Vagina (tissue), 2 donors: ENCODE data around the gene HSPA14. TPM values are rescaled to one million over a fixed set of nuclear protein-coding genes. Genes with fewer than 3 reads are reported as not detected.

Experiments used
- DNase-seq, 2 donors: peaks; one replicate each; pipeline ENCODE4 v3.0.0-alpha.2; 2017; ENCODE audit errors: extremely low spot score in 2 of 2
- H3K27ac ChIP-seq: fragments of 200-600 bp; sonication (generic); one replicate; pipeline ENCODE4 v1.5.1; 2019
- H3K27me3 ChIP-seq: fragments of 200-600 bp; sonication (generic); one replicate; pipeline ENCODE4 v1.5.1; 2019
- H3K36me3 ChIP-seq, 2 donors: fragments of 200-600 bp; sonication (generic); one replicate each; pipeline ENCODE4 v1.5.1; 2017 to 2019
- H3K4me1 ChIP-seq: fragments of 200-600 bp; sonication (generic); one replicate; pipeline ENCODE4 v1.5.1; 2019
- H3K4me3 ChIP-seq, 2 donors: fragments of 200-600 bp; sonication (generic); 1 replicate in 1 of 2; 2 replicates in 1 of 2; pipeline ENCODE4 v1.5.1; 2016 to 2019
- H3K9me3 ChIP-seq: fragments of 200-600 bp; sonication (generic); one replicate; pipeline ENCODE4 v1.5.1; 2019
- CTCF ChIP-seq, 3 experiments: fragments of 450-650 bp in 2 of 3; fragments of 200-600 bp in 1 of 3; sonication (generic) in 1 of 3; IDR thresholded peaks; one replicate each; pipeline ENCODE4 v1.5.1; 2017 to 2019; ENCODE audit warnings: antibody characterized with exemption in 3 of 3, mild to moderate bottlenecking in 2 of 3, moderate library complexity in 2 of 3
- POLR2A ChIP-seq, 2 donors: fragments of 450-650 bp; IDR thresholded peaks; one replicate each; pipeline ENCODE4 v1.6.1; 2017; ENCODE audit warnings: antibody characterized with exemption in 2 of 2, mild to moderate bottlenecking in 2 of 2, moderate library complexity in 2 of 2
- POLR2AphosphoS5 ChIP-seq, 2 donors: sonication (generic); formaldehyde crosslinking; IDR thresholded peaks; one replicate each; pipeline ENCODE4 v1.9.0; 2017; ENCODE audit warnings: antibody characterized with exemption in 2 of 2, mild to moderate bottlenecking in 2 of 2, low read depth in 1 of 2; ENCODE audit not compliant: insufficient read depth in 1 of 2
- intact Hi-C: fragments of 100-400 bp; cut with DNase I; formaldehyde crosslinking; loops from one replicate; pipeline ENCODE4 v1.15.1; 2023
- total RNA-seq: library from RNA; depleted of rRNA; stranded (reverse); fragments of >200 nt; gene quantifications from one replicate; pipeline ENCODE4 v1.2.3, GENCODE V29; 2016

Gene HSPA14
- total RNA-seq, 1 donor from 2014 or later: 8.3 TPM

- H3K4me3 ChIP-seq: no peak overlapping the region
- DNase-seq: no peak
- peaks cover 26% of the 10 kb centered on the region for H3K4me1 ChIP-seq
- H3K36me3 ChIP-seq: no peaks in the 10 kb centered on the region
- intact Hi-C loops: no loop called here
- no peaks in the 10 kb centered on the region for H3K9me3 ChIP-seq
- H3K27ac ChIP-seq: no peak overlapping the region
- H3K27me3 ChIP-seq: no peaks in the 10 kb centered on the region
- no peak for TF ChIP-seq CTCF (IDR thresholded peaks at IDR 0.05)
- no peak for TF ChIP-seq POLR2AphosphoS5 (IDR thresholded peaks at IDR 0.05; ENCODE audit: insufficient read depth in 1 of 2, low read depth in 1 of 2)
- no peak for TF ChIP-seq POLR2A (IDR thresholded peaks at IDR 0.05)
Measured at GRCh38 chr10:14876764-14877163, 38.7 kb downstream of the HSPA14 start.

GRCh38 chr10:14878266-14879123, 40.4 kb downstream of the HSPA14 start, which contains the start of gene SUV39H2:
Gene SUV39H2 (plus strand): TSS chr10:14878866. CDS start chr10:14878889, 23 bp downstream.
- no peaks in the 10 kb centered on the region for H3K27me3 ChIP-seq
- no peaks in the 10 kb centered on the region for H3K36me3 ChIP-seq
- H3K27ac ChIP-seq: peak within 1 kb of the TSS; percentile 88
- peaks cover 26% of the 10 kb centered on the region for H3K4me1 ChIP-seq
- DNase-seq: peak in 1 of 2 donors; percentile 93
- H3K4me3 ChIP-seq: peak within 1 kb of the TSS; percentile 81 to 97
- TF ChIP-seq POLR2AphosphoS5 (IDR thresholded peaks at IDR 0.05; ENCODE audit: insufficient read depth in 1 of 2, low read depth in 1 of 2): peak; percentile 13 to 91
- TF ChIP-seq POLR2A (IDR thresholded peaks at IDR 0.05): peak in 1 of 2 donors; percentile 52
- TF ChIP-seq CTCF (IDR thresholded peaks at IDR 0.05): peak in 1 of 3 experiments; percentile 27
- no peaks in the 10 kb centered on the region for H3K9me3 ChIP-seq
- intact Hi-C loops: no loop called here

GRCh38 chr10:14879124-14879927, 41.2 kb downstream of the HSPA14 start:
- Histone ChIP-seq H3K4me3 (peak overlapping the region; percentile 81 to 97), H3K27ac (peak overlapping the region; percentile 88), H3K9me3 (no peaks in the 10 kb centered on the region), H3K4me1 (peaks cover 26% of the 10 kb centered on the region), H3K36me3 (no peaks in the 10 kb centered on the region), H3K27me3 (no peaks in the 10 kb centered on the region)
- TF ChIP-seq POLR2AphosphoS5 (IDR thresholded peaks at IDR 0.05; ENCODE audit: insufficient read depth in 1 of 2, low read depth in 1 of 2) (no peak), CTCF (IDR thresholded peaks at IDR 0.05) (no peak), POLR2A (IDR thresholded peaks at IDR 0.05) (no peak)
- intact Hi-C loops: no loop called here
- DNase-seq: no peak

- Histone ChIP-seq H3K9me3 (no peaks in the 10 kb centered on the region), H3K36me3 (no peaks in the 10 kb centered on the region), H3K4me1 (peaks cover 26% of the 10 kb centered on the region), H3K27me3 (no peaks in the 10 kb centered on the region), H3K27ac (no peak overlapping the region), H3K4me3 (peak overlapping the region; percentile 81 to 97)
- no peak for TF ChIP-seq POLR2A (IDR thresholded peaks at IDR 0.05)
- no peak for TF ChIP-seq CTCF (IDR thresholded peaks at IDR 0.05)
- no peak for TF ChIP-seq POLR2AphosphoS5 (IDR thresholded peaks at IDR 0.05; ENCODE audit: insufficient read depth in 1 of 2, low read depth in 1 of 2)
- DNase-seq: no peak
- intact Hi-C loops: no loop called here
Measured at GRCh38 chr10:14879928-14880193, 41.8 kb downstream of the HSPA14 start.
